Activated naive CD4-positive, alpha-beta T cell treated with Interleukin-2 at 50 U/mL for 16 hours (primary cell): ENCODE results near the gene CHMP4A.
A peak's percentile ranks its signal among the peaks of the same experiment; 100 is the strongest.
"Not testable (repeated sequence)": the region's sequence is repeated elsewhere in the genome, so short reads cannot be mapped to it uniquely, and the experiment has no call there.

Source experiments
- DNase-seq: peaks from one replicate; pipeline ENCODE4 v3.0.0-alpha.2; 2020

The CHMP4A gene

DNA sequence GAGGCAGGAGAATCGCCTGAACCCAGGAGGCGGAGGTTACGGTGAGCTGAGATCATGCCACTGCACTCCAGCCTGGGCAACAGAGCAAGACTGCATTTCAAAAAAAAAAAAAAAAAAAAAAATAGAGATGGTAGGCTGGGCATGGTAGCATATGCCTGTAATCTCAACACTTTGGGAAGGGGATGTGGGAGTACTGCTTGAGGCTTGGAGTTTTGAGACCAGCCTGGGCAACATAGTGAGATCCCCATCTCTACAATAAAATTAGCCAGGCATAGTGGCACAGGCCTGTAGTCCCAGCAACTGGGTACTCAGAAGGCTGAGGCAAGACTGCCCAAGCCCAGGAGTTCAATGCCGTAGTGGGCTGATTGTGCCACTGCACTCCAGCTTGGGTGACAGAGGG, 9.7 kb upstream of the CHMP4A start:
- DNase-seq = not testable (repeated sequence)

DNA sequence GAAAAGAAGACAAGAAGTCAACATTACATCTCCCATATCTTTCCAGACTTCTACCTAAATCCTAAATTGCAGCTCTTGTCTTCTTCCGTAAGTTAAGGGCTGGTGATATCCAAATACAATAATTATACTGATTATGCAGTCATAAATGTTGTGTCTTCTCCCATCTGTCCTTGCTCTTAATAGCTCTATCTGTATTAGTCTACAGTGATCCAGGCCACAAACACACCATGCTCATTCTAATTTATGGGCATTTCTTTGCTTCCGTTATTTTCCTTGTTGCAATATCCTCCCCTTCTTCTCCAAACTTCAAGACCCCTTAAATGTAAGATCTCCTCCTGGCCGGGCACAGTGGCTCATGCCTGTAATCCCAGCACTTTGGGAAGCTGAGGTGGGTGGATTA, 6.2 kb upstream of the CHMP4A start:
- DNase-seq = no peak

DNA sequence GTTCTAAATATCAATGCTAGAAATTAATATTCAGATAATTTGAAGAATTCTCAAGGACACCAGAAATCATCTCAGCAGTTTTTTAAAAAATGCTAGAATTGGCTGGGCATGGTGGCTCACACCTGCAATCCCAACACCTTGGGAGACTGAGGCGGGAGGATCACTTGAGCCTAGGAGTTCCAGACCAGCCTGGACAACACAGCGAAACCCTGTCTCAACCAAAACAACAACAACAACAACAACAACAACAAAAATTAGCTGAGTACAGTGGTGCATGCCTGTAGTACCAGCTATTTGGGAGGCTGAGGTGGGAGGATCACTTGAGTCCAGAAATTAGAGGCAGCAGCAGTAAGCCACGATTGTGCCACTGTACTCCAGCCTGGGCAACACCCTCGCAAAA, 5.8 kb upstream of the CHMP4A start:
- no peak for DNase-seq

DNA sequence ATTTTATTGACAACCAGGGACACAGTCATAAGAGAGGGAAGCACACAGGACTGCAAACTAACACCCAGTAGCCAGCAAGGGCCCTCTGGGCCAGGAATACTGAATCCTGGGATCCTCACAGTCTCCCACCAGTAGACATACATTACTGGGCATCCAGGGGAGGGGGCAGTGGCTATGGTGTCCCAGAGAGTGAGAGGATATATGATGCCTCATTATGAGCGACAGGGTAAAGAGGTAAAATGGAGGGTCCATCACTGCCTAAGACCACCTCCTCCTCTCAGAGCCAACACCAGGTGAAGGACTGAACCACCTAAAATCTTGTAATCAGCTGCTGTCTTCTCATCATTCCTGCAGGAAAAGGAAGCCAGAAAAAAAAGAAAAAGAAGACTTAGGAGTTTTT, 3.6 kb upstream of the CHMP4A start:
- not testable (repeated sequence) for DNase-seq

DNA sequence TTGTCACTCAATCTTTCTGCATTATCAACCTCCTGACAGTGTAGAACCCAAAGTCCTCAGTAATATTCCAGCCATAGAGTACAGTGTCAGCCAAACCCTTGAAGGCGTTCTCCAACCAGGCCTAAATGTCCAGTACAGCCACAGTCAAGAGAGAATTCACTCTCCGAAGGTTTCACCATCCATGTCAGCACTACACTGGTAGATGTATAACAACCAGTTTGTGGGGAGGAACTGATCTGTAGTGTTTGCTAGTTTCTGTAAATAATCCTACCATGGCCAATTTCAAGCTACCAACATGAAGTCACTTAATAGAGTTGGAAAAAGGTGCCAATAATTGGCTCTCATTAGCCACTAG, 3.0 kb upstream of the CHMP4A start:
- no peak for DNase-seq

DNA sequence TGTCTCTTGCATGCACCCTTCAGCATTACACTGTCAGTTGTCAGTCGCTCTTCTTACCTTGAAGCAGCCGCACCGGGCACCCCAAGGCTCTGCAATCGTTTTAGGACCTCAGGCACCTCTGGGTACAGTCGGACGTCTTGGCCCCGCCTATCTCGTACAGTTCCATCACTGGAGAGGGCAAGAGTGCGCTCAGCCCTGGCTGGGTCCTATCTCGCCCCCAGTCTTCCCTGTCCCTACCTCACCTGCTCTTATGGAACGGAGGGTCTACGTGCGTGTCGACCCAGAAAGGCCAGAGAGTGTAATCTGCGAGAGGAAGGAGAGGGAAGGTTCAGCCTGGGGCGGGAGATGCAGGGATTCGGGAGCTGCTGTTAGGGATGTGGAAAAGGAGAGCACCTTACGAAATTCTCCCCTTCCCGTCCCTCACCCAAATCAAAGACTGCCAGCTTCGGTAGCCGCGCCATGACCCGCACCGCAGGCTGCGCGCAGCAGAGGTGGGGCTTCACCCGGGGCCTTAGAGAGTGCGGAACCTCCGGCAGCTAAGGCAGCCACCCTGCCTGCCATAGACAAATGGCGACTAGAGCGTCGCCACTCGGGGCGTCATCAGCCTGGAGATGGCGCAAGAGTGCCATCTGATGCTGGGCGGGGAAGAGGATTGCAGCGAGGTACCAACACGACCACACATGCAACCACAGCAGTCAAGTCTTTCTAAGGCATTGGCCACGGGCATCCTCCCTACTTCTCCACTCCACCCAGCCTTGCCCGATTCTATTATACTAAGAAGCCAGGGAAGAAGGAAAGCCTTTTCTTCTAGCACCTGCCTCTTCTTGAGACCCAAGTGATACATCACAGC, 2.4 kb upstream of the CHMP4A start, which contains the start of gene MDP1:
Gene MDP1 (minus strand): TSS at position 572 of the 850 bp plus-strand sequence. CDS start 111 bp downstream, at position 461.
- DNase-seq = peak; percentile 88

DNA sequence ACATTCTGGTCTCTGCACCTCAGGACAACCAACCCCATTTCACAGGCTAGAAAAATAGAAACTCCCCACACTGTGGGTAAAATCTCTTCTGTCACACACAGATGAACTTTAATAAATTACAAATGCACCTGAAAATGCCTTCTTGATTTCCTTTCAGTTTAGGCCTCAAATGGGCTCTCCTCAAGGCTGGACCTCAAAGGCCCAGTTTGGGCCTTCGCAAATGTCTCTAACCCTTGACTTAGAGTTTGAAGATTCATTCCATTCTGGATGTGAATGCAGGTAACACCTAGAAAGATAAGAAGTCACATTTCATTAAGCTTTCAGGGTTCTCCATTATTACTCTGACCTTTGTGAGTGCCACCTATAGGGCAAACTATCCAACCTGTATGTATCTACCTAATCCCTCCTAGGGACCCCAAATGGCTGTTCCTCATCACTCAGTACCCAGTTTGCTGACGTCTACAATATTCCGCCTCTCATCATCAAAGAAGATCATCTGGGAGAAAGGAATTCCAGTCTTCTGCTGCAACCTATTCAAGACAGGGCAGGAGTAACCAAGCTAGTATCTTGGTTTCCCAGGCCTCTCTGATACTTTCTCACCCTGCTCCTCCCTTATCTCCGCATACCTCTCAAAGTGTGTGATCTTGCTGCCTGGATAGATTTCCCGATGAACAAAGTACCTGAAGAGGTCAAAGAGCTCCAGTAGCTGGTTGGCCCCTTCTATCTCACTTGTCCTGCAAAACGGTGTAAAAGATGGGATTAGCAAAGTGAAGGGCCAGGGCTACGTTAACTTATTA, 776 bp upstream of the CHMP4A start:
- no peak for DNase-seq

DNA sequence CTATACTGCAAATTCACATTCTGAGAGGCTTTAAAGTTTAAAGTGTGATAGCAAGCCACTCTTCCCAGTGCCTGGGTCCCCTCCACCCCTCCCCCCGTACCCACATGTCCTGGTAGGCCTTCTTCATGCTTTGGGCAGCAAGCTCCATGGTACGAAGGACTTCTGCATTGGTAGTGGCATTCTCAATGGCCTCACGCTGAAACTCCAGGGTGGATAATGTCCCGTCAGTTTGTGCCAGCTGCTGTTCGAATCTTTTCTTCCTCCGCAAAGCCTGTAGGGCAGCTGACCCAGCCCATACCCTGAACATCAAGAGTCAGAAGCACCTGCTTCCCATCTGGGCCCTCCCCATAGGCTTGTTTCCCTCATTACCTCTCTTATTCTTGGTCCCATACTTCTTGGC, 2.0 kb downstream of the CHMP4A start:
- no peak for DNase-seq

DNA sequence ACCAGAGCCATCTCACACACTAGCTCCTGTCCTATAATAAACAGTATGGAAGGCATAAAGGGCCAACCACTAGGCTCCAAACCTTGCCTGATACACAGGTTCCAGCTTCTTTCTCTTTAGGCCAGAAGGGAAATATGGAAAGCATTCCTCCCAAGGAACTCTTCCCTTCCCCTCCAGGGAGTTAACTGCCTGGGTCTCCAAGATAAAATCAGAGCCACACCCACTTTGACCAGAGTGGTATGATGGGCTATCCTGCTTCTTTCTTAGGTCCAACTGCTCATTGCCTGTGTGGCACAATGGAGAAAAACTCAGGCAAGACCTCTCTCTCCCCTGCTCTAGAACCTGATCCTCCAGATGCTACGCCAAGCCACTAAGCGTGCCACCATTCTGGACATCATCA, 5.7 kb downstream of the CHMP4A start:
- no peak for DNase-seq

DNA sequence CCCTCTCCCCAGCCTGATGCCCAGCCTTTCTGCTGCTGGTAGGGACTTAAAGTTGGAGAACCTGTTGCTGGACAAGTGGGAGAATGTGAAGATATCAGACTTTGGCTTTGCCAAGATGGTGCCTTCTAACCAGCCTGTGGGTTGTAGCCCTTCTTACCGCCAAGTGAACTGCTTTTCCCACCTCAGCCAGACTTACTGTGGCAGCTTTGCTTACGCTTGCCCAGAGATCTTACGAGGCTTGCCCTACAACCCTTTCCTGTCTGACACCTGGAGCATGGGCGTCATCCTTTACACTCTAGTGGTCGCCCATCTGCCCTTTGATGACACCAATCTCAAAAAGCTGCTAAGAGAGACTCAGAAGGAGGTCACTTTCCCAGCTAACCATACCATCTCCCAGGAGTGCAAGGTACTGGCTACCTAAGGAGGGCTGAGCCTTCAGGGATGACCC, 6.2 kb downstream of the CHMP4A start:
- DNase-seq = no peak

DNA sequence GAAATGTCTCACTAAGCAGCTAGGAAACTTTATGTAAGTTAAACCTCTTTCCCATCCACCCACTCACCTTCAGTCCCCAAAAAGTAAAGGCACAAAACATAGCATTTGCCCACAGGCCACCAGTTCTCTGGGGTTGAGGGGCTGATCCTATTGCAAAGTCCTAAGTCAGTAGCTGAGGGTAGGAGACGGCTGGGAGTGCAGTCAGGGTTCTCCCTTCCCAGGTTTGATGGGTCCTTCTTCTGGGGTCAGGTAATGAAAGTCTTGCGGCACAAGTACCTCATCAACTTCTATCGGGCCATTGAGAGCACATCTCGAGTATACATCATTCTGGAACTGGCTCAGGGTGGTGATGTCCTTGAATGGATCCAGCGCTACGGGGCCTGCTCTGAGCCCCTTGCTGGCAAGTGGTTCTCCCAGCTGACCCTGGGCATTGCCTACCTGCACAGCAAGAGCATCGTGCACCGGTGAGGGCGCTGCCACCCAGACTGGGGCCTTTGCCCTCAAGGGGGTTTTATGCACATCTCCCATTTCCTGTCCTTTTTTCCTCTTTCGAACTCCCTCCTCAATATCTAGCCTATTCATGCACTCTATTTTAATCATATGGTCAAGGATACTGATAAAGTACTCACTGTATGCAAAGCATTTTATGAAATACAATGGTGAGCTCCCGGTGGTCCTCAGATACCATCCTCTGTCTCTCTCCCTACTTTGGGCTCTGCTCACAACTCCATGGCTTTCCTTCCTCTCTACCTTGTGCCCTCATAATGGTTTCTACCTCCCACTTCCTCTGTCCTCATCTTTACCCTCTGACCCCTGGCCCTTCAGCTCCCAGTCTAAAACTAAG, 6.8 kb downstream of the CHMP4A start:
- DNase-seq = no peak

DNA sequence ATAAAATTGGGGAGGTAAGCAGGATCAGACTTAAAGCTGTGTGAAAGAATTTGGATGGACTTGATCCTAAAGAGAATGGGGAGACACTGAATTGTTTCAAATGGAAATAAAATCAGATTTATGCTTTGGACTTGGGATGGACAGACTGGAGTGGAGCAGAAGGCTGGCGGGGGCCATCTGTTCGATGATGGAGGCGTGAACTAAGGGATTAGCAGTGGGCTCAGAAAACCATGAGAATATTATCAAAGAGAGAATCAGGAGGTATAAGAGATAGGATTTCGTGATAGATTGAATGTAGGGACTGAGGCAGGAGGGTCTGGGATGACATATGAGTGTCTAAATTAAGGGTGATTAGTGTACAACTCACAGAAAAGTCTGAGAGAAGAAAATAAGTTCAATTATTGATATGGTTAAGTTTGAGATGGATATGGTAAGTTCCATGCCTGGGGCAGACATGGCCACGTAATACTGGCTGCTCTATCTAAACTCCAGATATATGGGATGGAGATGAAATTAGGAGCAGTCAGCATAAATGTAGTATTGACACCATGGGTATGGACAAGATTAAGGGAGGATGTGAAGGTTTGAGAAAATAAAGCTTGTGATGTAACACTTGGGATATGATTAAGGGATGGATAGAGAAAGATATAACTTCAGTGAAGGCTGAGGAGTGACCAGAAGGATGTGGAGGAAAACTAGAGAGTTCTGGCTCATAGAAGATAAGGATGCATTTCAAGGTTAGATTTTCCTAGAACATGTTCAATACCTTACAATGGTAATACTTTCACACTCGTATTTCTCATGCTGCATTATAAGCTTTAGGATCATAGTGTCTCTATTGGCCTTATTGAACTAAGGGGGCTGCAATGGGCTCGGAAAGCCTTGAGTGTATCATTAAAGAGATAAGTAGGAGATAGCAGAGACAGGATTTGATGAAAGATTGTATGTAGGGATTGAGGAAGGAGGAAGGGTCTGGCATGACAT, 8.8 kb downstream of the CHMP4A start:
- DNase-seq = no peak

DNA sequence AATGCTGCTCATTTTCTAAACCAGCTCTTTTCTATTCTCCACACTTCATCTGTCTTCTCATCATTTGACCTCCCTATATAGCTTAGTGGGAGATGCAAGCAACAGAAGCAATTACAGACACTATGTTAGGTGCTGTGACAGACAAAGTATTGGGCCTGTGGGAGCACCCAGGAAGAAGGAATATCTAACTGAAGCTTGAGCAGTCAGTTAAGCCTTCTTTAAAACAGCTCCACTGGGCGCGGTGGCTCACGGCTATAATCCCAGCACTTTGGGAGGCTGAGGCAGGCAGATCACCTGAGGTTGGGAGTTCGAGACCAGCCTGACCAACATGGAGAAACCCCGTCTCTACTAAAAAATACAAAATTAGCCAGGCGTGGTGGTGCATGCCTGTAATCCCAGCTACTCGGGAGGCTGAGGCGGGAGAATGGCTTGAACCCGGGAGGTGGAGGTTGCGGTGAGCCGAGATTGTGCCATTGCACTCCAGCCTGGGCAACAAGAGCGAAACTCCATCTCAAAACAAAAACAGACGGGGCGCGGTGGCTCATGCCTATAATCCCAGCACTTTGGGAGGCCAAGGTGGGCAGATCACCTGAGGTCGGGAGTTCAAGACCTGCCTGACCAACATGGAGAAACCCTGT, 9.9 kb downstream of the CHMP4A start:
- not testable (repeated sequence) for DNase-seq

DNA sequence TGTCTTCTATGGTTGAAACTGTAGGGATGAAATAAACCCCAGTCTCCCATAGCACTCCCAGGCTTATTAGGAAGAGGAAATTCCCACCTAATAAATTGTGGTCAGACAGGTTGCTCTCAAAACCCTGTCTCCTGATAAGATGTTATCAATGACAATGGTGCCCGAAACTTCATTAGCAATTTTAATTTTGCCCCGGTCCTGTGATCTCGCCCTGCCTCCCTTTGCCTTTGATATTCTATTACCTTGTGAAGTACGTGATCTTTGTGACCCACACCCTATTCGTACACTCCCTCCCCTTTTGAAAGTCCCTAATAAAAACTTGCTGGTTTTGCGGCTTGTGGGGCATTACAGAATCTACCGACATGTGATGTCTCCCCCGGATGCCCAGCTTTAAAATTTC, 10.8 kb downstream of the CHMP4A start:
- DNase-seq = not testable (repeated sequence)

DNA sequence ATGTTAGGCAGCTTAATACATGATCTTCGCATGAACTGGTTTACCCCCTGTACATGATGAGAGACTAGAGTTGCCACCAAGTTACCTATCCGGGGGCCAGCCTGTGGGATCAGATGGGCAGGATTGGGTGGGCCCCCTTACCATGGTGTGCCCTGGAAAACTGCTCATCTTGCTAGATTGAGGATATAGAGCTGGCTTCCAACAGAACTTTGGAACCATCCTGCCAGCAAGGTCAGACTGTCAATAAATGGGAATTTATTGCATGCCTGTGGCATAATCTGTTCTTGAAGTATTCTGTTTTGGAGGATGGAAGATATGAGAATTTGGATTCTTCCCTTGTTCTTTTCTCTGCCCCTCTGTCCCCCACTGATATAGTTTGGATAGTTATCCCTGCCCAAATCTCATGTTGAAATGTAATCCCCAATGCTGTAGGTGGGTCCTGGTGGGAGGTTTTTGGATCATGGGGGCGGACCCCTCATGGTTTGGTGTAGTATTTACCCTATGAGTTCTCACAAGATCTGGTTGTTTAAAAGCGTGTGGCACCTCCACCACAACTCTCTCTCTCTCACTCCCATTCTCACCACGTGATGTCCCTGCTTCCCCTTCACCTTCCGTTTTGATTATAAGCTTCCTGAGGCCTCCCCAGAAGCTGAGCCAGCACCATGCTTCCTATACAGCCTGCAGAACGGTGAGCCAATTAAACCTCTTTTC, 14.3 kb downstream of the CHMP4A start:
- no peak for DNase-seq

DNA sequence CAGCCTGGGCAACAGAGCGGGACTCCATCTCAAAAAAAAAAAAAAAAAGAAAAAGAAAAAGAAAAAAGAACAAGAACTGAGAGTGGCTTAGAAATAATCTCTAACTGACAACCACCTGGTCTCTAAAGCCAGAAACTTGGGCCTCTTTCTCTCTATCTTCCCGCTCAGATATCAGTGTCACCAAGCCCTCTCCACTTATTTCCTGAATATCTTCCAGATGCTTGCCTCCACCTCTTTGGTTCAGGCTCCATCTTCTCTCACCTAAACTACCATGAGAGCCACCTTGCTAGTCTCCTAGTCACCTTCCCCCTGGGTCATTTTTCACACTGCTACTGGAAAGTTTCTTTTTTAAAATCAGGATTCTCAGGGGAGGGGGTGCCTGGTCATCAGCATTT, 16.2 kb downstream of the CHMP4A start:
- no peak for DNase-seq

DNA sequence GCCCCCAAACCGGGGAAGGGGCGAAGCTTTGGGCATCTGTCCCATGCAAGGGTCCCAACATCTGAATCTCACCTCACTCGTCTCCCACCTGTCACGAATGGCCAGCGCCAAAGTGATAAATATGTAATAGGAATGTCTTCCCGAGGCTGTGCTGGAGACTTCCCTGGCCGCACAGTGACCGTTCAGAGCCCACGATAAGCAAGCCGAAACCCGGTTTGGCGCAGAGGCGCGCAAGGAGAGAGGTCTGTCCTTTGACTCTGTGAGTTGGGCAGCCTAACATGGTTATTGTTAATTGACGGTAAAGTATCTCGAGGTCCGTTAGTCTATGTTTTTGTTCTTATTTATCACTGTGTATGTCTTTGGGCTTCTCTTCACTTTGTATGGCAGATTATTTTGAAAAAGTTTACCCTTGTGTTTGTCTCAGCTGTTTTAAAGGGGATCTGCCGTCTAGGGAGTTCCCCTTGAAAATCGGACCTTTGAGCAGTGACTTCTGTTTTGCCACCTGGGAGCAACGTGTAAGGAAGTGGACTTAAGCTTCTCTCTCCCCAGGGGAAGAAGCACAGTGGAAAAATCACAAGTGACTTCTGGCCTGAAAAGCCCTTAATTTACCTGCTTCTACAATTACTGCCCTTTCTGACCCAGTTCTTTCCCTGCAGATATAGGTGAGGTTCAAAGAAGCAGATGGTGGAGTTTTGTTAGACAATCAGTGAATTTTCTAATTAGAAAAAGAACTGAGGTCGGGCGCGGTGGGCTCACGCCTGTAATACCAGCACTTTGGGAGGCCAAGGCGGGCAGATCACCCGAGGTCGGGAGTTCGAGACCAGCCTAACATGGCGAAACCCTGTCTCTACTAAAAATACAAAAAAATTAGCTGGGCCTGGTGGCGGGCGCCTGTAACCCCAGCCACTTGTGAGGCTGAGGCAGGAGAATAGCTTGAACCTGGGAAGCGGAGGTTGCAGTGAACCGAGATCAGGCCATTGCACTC, 16.9 kb downstream of the CHMP4A start:
- DNase-seq = no peak

DNA sequence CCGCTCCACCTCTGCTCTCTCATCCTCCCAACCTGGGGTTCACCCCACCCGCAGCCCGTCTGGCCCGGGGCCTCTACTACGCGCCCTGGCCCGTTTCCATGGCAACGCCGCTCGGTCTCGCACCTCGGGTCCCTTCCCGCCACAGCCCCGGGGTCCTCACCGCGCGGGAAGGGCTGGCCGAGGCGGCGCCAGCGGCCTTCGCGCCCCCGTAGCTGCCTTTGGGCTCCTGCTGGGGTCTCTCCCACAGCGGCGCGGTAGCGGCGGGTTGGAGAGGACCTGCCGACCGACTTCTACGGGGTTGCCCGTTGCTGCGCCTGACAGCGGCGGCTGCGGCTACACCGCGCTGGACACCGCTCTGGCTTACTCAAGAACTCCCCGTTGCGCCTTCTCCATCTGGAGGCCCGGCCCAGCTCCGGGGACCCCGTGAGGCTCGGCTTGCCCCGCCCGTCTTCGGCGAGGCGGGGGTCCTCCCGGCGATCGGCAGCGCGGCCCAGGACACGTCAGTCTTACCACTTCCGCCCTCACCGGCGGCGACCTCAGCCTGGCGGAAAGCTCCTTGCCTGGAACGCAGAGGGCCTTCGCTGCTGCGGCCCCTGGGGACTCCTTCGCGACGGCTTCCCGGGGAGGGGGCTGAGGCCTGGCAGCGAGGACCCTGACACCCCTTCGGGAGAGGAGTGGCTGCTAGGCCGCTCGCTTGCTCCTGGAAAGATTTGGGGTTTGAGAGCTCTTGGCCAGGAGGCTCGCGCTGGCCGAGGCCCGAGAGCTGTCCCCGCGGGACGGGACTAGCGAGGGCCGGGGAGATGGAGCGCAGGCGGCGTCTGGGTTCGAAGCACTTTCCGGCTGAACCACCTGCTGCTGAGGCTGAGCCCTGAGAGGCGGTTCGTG, 17.9 kb downstream of the CHMP4A start, which contains the start of gene TM9SF1:
Gene TM9SF1 (minus strand): TSS at position 256 of the 885 bp plus-strand sequence. CDS start 422 bp downstream, outside the sequence.
- peak; percentile 88 for DNase-seq
